Measurements from ENCODE around the gene DNAJC1.

- TF ChIP-seq POLR2A (IDR thresholded peaks at IDR 0.05) (no peak), CTCF (IDR thresholded peaks at IDR 0.05) (no peak)
These were observed 117.6 kb downstream of the DNAJC1 start for GRCh38 chr10:21885940-21886339.
